K562 (cell line): ENCODE results near the gene TTLL11. TPM values are rescaled to one million over a fixed set of nuclear protein-coding genes. Genes with fewer than 3 reads are reported as not detected.

ENCODE experiments used
- ATAC-seq: fragments of 200-7000 bp; cut with Tn5 transposase; 3 replicates; pipeline ENCODE4 v1.9.1; 2020; ENCODE audit warnings: moderate library complexity
- BruUV-seq: library from RNA; stranded (reverse); fragments of 400-500 nt; replicated peaks from 2 replicates; lab custom pipeline; 2021; lab: Mats Ljungman, UMichigan
- CTCF ChIA-PET: fragments of 300-600 bp; formaldehyde crosslinking; extraction: SDS; loops from one replicate; lab custom pipeline; 2021; ENCODE audit warnings: low intra/inter-chr PET ratio; lab: Yijun Ruan, JAX
- POLR2A ChIA-PET: fragments of 300-600, 350-650 bp; sonication (Branson Sonifier 250); formaldehyde crosslinking; extraction: SDS; loops from one replicate; lab custom pipeline; 2021; ENCODE audit warnings: antibody characterized with exemption, inconsistent platforms; lab: Yijun Ruan, JAX
- DNase-seq, 4 experiments: peaks; one replicate each; pipeline versions ENCODE4 v3.0.0 to v3.0.0-alpha.2; 2011 to 2018; ENCODE audit warnings: low spot score in 3 of 4, mixed read lengths in 3 of 4; ENCODE audit errors: extremely low read depth in 1 of 4
- FAIRE-seq: peaks from 2 replicates; lab custom pipeline; 2011; peaks lifted over from hg19 to GRCh38; lab: Jason Lieb, UNC
- H2AFZ ChIP-seq: 2 replicates; pipeline ENCODE4 v1.6.0; 2011; ENCODE audit warnings: low read depth, low read length, control low read depth, inconsistent platforms
- H3K27ac ChIP-seq: fragments of 200-600 bp; 3 replicates; pipeline ENCODE4 v1.8.0; 2011; ENCODE audit warnings: low read depth, mild to moderate bottlenecking, control low read depth, inconsistent platforms, low read length, moderate library complexity, mixed read lengths; ENCODE audit errors: extremely low read depth
- H3K27me3 ChIP-seq, 2 experiments: fragments of 300-600 bp in 1 of 2; 2 replicates in 1 of 2; 3 replicates in 1 of 2; pipeline versions ENCODE4 v1.6.0 to v1.8.0; 2011; ENCODE audit warnings: inconsistent platforms in 2 of 2, low read length in 2 of 2, mild to moderate bottlenecking in 1 of 2, mixed read lengths in 1 of 2, moderate library complexity in 1 of 2; ENCODE audit not compliant: control insufficient read depth in 2 of 2, insufficient read depth in 2 of 2
- H3K36me3 ChIP-seq: fragments of 300-600 bp; 3 replicates; pipeline ENCODE4 v1.8.0; 2011; ENCODE audit warnings: mild to moderate bottlenecking, low read length, inconsistent platforms; ENCODE audit not compliant: control insufficient read depth, insufficient read depth
- H3K4me1 ChIP-seq, 2 experiments: fragments of 200-600 bp in 1 of 2; replicated peaks in 1 of 2; 2 replicates in 1 of 2; 3 replicates in 1 of 2; pipeline versions ENCODE4 v1.5.1 to v1.8.0; 2011; ENCODE audit warnings: inconsistent platforms in 2 of 2, low read length in 2 of 2, mild to moderate bottlenecking in 1 of 2, mixed read lengths in 1 of 2, moderate library complexity in 1 of 2; ENCODE audit not compliant: control insufficient read depth in 2 of 2, insufficient read depth in 2 of 2
- H3K4me2 ChIP-seq: 2 replicates; pipeline ENCODE4 v1.6.1; 2011; ENCODE audit warnings: low read length, control low read depth, inconsistent platforms, mixed read lengths; ENCODE audit not compliant: insufficient read depth
- H3K4me3 ChIP-seq: fragments of 200-600 bp; sonication (generic), shearing (Covaris generic); 2 replicates; pipeline ENCODE4 v1.5.1; 2016; ENCODE audit warnings: control low read depth, inconsistent platforms
- H3K79me2 ChIP-seq: fragments of 200-600 bp; 3 replicates; pipeline ENCODE4 v1.8.0; 2011; ENCODE audit warnings: low read length, inconsistent platforms; ENCODE audit not compliant: control insufficient read depth, insufficient read depth
- H3K9ac ChIP-seq, 2 experiments: 2 replicates each; pipeline versions ENCODE4 v1.6.0 to v1.6.1; 2011; ENCODE audit warnings: low read depth in 2 of 2, low read length in 2 of 2, control low read depth in 1 of 2, inconsistent platforms in 1 of 2, mild to moderate bottlenecking in 1 of 2, mixed read lengths in 1 of 2; ENCODE audit not compliant: insufficient read depth in 1 of 2
- H3K9me1 ChIP-seq: one replicate; pipeline ENCODE4 v1.6.0; 2011; ENCODE audit warnings: inconsistent platforms, mild to moderate bottlenecking, low read length, moderate library complexity; ENCODE audit not compliant: control insufficient read depth, insufficient read depth
- H3K9me3 ChIP-seq: replicated peaks from 2 replicates; pipeline ENCODE4 v1.5.1; 2011; ENCODE audit warnings: low read depth, low read length, inconsistent platforms; ENCODE audit not compliant: control insufficient read depth, insufficient read depth
- H4K20me1 ChIP-seq: replicated peaks from 2 replicates; pipeline ENCODE4 v1.6.1; 2011; ENCODE audit warnings: low read length, inconsistent platforms, mixed read lengths; ENCODE audit not compliant: control insufficient read depth, insufficient read depth
- ARHGAP35 ChIP-seq: fragments of 450-650 bp; IDR thresholded peaks from 2 replicates; pipeline ENCODE4 v1.6.1; 2018; ENCODE audit not compliant: partially characterized antibody
- ARID3B ChIP-seq: fragments of 250-450 bp; sonication (Bioruptor Pico); IDR thresholded peaks from 2 replicates; pipeline ENCODE4 v1.4.0; 2020; ENCODE audit warnings: borderline replicate concordance
- CEBPG ChIP-seq, 3 experiments: fragments of 200-800 bp in 1 of 3; sonication (Bioruptor generic) in 1 of 3; sonication (generic) in 1 of 3; formaldehyde crosslinking in 1 of 3; IDR thresholded peaks in 2 of 3; conservative IDR thresholded peaks in 1 of 3; 2 replicates each; pipeline versions ENCODE4 v1.6.1 to v1.8.0; 2016 to 2022; ENCODE audit warnings: missing compliant biosample characterization in 2 of 3, missing genetic modification characterization in 2 of 3, mild to moderate bottlenecking in 1 of 3, missing genetic modification reagents in 1 of 3
- CTBP1 ChIP-seq: fragments of 450-650 bp; IDR thresholded peaks from 2 replicates; pipeline ENCODE4 v1.6.1; 2016; ENCODE audit warnings: borderline replicate concordance
- ILF3 ChIP-seq: fragments of 450-650 bp; IDR thresholded peaks from 2 replicates; pipeline ENCODE4 v1.6.1; 2018; ENCODE audit warnings: antibody characterized with exemption, mild to moderate bottlenecking, moderate library complexity, borderline replicate concordance
- KDM4B ChIP-seq, 2 experiments: fragments of 450-650 bp in 1 of 2; sonication (generic) in 1 of 2; IDR thresholded peaks; 2 replicates each; pipeline ENCODE4 v1.6.1; 2016 to 2017; ENCODE audit warnings: borderline replicate concordance in 2 of 2, antibody characterized with exemption in 1 of 2, low read depth in 1 of 2, mild to moderate bottlenecking in 1 of 2
- MAFK ChIP-seq: IDR thresholded peaks from 2 replicates; pipeline ENCODE4 v1.6.1; 2011; ENCODE audit warnings: low read length, improper control_type of control experiment
- NCOA2 ChIP-seq, 2 experiments: fragments of 450-650 bp; IDR thresholded peaks; 2 replicates each; pipeline ENCODE4 v1.6.1; 2018; ENCODE audit warnings: mild to moderate bottlenecking in 2 of 2, moderate library complexity in 1 of 2; ENCODE audit not compliant: partially characterized antibody in 2 of 2
- PHF20 ChIP-seq: fragments of 450-650 bp; IDR thresholded peaks from 2 replicates; pipeline ENCODE4 v1.6.1; 2018; ENCODE audit not compliant: partially characterized antibody
- SMC3 ChIP-seq: conservative IDR thresholded peaks from 2 replicates; pipeline ENCODE4 v1.6.1; 2011; ENCODE audit warnings: low read depth, low read length, improper control_type of control experiment; ENCODE audit not compliant: insufficient read depth
- TAF7 ChIP-seq: fragments of 450-650 bp; IDR thresholded peaks from 2 replicates; pipeline ENCODE4 v1.6.1; 2016; ENCODE audit warnings: missing genetic modification characterization, missing compliant biosample characterization
- TEAD4 ChIP-seq, 2 experiments: sonication (generic) in 1 of 2; formaldehyde crosslinking in 1 of 2; IDR thresholded peaks; 2 replicates each; pipeline versions ENCODE4 v1.6.1 to v1.8.0; 2012 to 2022; ENCODE audit warnings: borderline replicate concordance in 1 of 2, inconsistent platforms in 1 of 2, low read length in 1 of 2, mild to moderate bottlenecking in 1 of 2, missing genetic modification reagents in 1 of 2
- ZFP36 ChIP-seq: fragments of 150-350 bp; IDR thresholded peaks from 2 replicates; pipeline ENCODE4 v1.6.1; 2018; ENCODE audit warnings: low read length, low read depth; ENCODE audit not compliant: partially characterized antibody
- ZHX1 ChIP-seq: fragments of 150-350 bp; conservative IDR thresholded peaks from 2 replicates; pipeline ENCODE4 v1.6.1; 2014; ENCODE audit warnings: low read length
- ZNF12 ChIP-seq: sonication (generic); formaldehyde crosslinking; IDR thresholded peaks from 2 replicates; pipeline ENCODE4 v1.4.0; 2020; ENCODE audit warnings: mild to moderate bottlenecking, missing genetic modification reagents
- ZNF143 ChIP-seq: sonication (generic); formaldehyde crosslinking; IDR thresholded peaks from 2 replicates; pipeline ENCODE4 v1.9.0; 2022; ENCODE audit warnings: mild to moderate bottlenecking, missing genetic modification reagents
- ZNF584 ChIP-seq: fragments of 200-800 bp; sonication (Bioruptor generic); IDR thresholded peaks from 2 replicates; pipeline ENCODE4 v1.6.1; 2016; ENCODE audit warnings: low read depth, mild to moderate bottlenecking, missing genetic modification characterization, missing compliant biosample characterization
- WGBS: fragments of 100-300 bp; shearing (Covaris generic); methylation state at CpG from one replicate; pipeline ENCODE4 v1.1.6; 2016; ENCODE audit warnings: low coverage, mixed read lengths; ENCODE audit not compliant: insufficient coverage; ENCODE audit errors: missing lambda C conversion rate; 5-methylcytosine and 5-hydroxymethylcytosine counted together
- in situ Hi-C: fragments of 300-500 bp; cut with MboI; formaldehyde crosslinking; loops from 4 replicates; pipeline ENCODE4 v1.15.0; 2018; ENCODE audit warnings: inconsistent platforms, mixed read lengths
- intact Hi-C: fragments of 100-400 bp; cut with micrococcal nuclease; formaldehyde crosslinking; loops from 2 replicates; pipeline ENCODE4 v1.14.2; 2022
- polyA plus RNA-seq, 8 experiments: library from polyadenylated mRNA; depleted of rRNA in 4 of 8; stranded (reverse) in 5 of 8; unstranded in 3 of 8; fragments of >200 nt; fragmentation: Nextera tagmentation in 2 of 8; fragmentation: Illumina TruSeq in 1 of 8; extraction: Ambion mirVana in 2 of 8; extraction: Trizol in 1 of 8; gene quantifications; 2 replicates each; pipeline versions ENCODE4 v1.2.1 to v1.2.3, GENCODE V29; 2011 to 2014; ENCODE audit warnings: inconsistent platforms in 1 of 8, missing spikeins in 1 of 8
- total RNA-seq, 7 experiments: library from RNA; depleted of rRNA in 6 of 7; stranded (reverse); fragments of >200 nt in 6 of 7; fragmentation: Illumina TruSeq in 2 of 7; extraction: Trizol in 2 of 7; gene quantifications; 2 replicates each; pipeline versions ENCODE4 v1.2.1 to v1.2.3, GENCODE V29; 2011 to 2021; ENCODE audit warnings: low replicate concordance in 1 of 7

Gene TTLL11
- total and polyA plus RNA-seq, 9 of the 15 experiments (the other 6 are each of a cell fraction or from before 2014, with no cell fraction given), result 0.83 to 4.4 (median 2.7) TPM

GRCh38 chr9:122113574-122113973, 20.5 kb upstream of the TTLL11 start (continued):
- TF ChIP-seq CEBPG (CRISPR knock-in tag; IDR thresholded peaks at IDR 0.05) (no peak), CEBPG (tag; conservative IDR thresholded peaks at IDR 0.05 in 1 of 2, IDR thresholded peaks at IDR 0.05 in 1 of 2) (no peak), ZNF143 (CRISPR knock-in tag) (no peak), ZHX1 (no peak), TAF7 (tag) (no peak), TEAD4 (IDR thresholded peaks at IDR 0.05; ENCODE audit: low read length) (no peak), TEAD4 (CRISPR knock-in tag; IDR thresholded peaks at IDR 0.05; ENCODE audit: borderline replicate concordance) (no peak)
- TF ChIP-seq, all 486 proteins: peak for 0

- H3K9ac ChIP-seq, result no peak overlapping the region
- no peaks in the 10 kb centered on the region; the same call in 1 of the 2 replicates for H4K20me1 ChIP-seq
- no peaks in the 10 kb centered on the region for H3K36me3 ChIP-seq
- BruUV-seq, result no TSS peak
- CTCF ChIA-PET, result no interaction called here
- no peak overlapping the region for H3K4me2 ChIP-seq
- no peak overlapping the region for H3K4me3 ChIP-seq
- H3K27ac ChIP-seq, result no peak overlapping the region
- no peaks in the 10 kb centered on the region for H3K79me2 ChIP-seq
- no peaks in the 10 kb centered on the region for H3K9me1 ChIP-seq
- H3K27me3 ChIP-seq, result peaks cover 0 to 30% of the 10 kb centered on the region in 2 experiments; a peak in 3 of 5 replicates
- in situ Hi-C loops (no loop called here), intact Hi-C loops (no loop called here)
- no peaks in the 10 kb centered on the region for H3K4me1 ChIP-seq
- ATAC-seq (no peak), DNase-seq (no peak), FAIRE-seq (no peak)
- POLR2A ChIA-PET, result no interaction called here
- H3K9me3 ChIP-seq, result no peaks in the 10 kb centered on the region; the same call in 1 of the 2 replicates
- H2AFZ ChIP-seq, result no peak overlapping the region
- WGBS, result 9% methylated on average over 6 of the region's 6 CpGs
- no peak for TF ChIP-seq CTBP1
- no peak for TF ChIP-seq ARID3B (CRISPR knock-in tag)
- TF ChIP-seq NCOA2 (IDR thresholded peaks at IDR 0.05; ENCODE audit: partially characterized antibody in 2 of 2), result no peak
- no peak for TF ChIP-seq PHF20
- TF ChIP-seq KDM4B (IDR thresholded peaks at IDR 0.05; ENCODE audit: borderline replicate concordance in 2 of 2, low read depth in 1 of 2), result no peak
- TF ChIP-seq ZNF584 (CRISPR knock-in tag), result no peak
- TF ChIP-seq ZNF12 (CRISPR knock-in tag), result no peak
- no peak for TF ChIP-seq ARHGAP35
- TF ChIP-seq MAFK, result no peak
- no peak for TF ChIP-seq SMC3
- no peak for TF ChIP-seq ILF3
- TF ChIP-seq TAF7 (tag), result no peak
- TF ChIP-seq ZFP36, result no peak
Observed at GRCh38 chr9:122112238-122112637, 19.1 kb upstream of the TTLL11 start.
